ENCODE data around the gene PRKAB2.
"Not testable (repeated sequence)": the region's sequence is repeated elsewhere in the genome, so short reads cannot be mapped to it uniquely, and the experiment has no call there.

Gene PRKAB2

DNA sequence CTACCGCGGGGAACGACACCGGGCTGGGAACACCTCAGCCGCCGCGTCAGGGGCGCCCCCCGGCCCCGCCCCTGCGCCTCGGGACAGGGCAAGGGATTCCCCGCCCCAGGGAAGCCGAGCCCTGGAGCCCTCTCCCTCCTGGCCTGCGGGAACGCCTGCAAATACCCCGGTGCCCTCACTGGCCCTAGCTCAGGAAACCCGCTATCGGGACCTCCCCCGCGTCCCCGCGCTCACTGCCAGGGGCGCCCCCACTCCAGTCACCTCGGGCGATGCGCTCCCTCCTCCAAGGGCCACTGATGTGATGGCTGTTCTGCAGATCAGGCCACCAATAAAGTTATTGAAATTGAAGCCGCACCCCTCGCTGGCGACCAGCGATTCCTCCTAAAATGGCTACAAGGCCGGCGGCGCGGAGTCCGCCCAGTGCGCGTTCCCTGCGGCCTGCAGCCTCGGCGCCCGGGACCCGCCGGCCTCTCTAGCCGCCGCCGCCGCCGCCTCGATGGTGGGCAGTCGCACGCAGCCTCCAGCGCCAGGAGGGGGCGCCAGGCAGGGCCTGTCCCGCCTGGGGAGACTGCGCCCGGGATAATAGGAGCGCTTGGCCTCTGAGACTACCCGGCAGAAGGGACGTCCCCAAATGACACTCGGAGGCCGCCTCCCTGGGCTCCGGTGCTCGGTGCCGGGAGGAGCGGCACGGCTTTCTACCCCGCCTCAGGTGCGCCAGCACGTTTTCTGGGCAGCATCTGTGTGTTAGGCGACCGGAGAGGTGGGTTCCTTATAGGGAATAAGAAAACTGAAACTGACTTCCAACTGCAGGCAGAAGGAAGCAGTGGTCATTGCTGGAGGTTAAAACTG is at the start of gene PRKAB2:
PRKAB2 (minus strand) TSS at position 303 of the 849 bp plus-strand sequence. CDS start 326 bp downstream, outside the sequence.
- peak; percentile 78 for DNase-seq (ENCODE audit: low read depth)

DNA sequence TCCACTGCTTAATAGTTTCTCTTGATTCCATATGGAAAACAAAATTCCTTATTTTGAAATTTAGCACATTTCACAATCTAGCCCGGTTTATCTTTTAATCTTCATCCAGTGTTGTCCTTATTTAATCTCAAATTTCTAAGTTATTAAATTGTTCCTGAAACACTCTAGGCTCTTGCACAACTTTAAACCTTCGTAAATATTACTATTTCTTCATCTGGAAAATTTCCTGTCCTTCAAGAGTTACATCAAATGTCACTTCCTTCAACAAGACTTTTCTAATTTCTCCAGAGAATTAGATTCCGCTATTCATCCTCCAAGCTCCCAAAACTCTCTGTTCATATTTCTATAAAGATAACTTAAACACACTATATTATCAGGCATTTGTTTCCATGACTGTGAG is 46.3 kb upstream of the PRKAB2 start:
- no peak for DNase-seq (ENCODE audit: low read depth)

- no peak for DNase-seq (ENCODE audit: low read depth)
Measured at GRCh38 chr1:147217141-147217540, 44.9 kb upstream of the PRKAB2 start.

DNA sequence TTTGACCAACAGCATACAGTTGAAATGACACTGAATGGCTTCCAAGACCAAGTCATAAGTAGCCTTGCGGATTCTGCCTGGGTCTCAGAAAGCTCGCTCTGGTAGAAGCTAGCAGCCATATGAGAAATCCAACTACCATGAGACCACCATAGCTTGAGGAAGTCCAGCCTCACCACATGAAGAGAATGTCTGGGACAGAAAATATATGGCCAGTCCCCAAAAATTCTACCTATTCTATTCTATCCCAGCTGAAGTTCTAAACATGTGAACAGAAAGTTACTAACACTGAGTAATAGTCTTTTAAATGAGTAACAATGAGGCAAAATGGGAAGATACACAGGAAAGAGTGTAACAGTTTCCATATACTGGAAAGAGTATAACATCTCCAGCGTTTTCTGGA is 43.9 kb upstream of the PRKAB2 start:
- DNase-seq (ENCODE audit: low read depth), result no peak

DNA sequence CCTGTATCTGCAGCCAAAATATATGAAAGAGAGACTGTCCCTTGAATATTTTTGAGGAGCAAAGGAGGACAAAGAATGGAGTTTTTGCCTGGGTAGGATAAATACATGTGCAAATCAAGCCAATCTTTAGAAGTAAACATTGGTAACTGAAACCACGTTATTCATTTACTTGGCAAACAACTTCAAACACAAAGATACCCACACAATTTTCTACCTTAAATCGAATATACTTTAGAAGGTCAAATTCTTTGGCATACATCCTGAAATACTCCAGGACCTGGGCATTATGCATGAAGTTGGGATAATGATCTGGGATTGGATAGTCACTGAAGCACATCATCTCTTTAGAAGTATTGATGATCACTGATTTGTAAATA is 43.3 kb upstream of the PRKAB2 start:
- no peak for DNase-seq (ENCODE audit: low read depth)

- DNase-seq (ENCODE audit: low read depth), result no peak
Measured at GRCh38 chr1:147214842-147215539, 42.7 kb upstream of the PRKAB2 start.

DNA sequence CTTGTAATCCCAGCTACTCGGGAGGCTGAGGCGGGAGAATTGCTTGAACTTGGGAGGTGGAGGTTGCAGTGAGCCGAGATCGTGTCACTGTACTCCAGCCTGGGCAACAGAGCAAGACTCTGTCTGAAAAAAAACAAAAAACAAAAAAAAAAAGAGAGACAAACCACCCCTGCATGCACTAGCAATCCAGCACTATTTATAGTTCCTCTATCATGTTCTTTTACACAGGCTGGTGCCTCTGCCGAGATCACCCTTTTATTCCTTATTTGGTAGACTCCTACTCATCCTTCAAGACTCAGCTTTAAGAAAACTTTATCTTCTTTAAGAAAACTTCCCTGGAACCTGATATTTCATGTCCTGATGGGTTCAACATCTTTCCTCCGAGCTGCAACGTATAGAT is 42.1 kb upstream of the PRKAB2 start:
- no peak for DNase-seq (ENCODE audit: low read depth)

DNA sequence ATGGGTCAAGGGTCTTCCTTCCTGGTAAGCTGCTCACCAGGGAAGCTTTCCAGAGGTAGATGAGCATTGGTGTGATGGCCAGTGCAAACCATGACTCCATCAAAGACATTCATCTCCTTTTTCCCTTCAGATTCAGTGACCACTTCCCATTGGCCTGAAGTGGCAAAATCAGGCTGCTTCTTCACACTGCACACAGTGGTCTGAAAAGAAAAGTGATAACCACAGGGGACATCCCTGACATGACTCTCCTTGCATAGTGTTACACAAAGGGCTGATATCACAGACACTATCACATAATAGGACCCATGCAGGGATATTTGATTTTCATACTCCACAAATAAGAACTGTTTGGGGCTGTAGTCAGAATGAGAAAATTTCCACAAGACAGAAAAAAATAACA is 41.0 kb upstream of the PRKAB2 start:
- DNase-seq (ENCODE audit: low read depth), result no peak

- DNase-seq (ENCODE audit: low read depth), result no peak
Measured at GRCh38 chr1:147211577-147211976, 39.3 kb upstream of the PRKAB2 start.

DNA sequence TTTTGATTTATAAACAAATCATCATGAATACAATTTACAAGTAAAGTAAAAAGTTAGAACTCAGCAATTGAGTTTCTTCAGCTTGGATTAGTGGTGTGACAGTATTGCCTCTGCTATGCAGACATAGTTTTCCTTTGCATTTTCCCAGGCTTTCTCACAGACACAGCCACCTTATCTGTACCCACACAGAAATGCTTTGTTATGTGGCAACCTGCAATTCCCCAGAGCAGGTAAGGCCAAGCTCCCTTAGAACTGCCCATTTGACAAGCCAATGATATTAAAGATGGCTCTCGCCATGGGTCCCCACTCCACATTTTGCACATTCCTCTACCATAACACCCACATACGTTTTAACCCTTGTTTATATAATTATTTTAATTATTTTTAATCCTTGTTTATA is 38.7 kb upstream of the PRKAB2 start:
- DNase-seq (ENCODE audit: low read depth), result no peak

- no peak for DNase-seq (ENCODE audit: low read depth)
Measured at GRCh38 chr1:147209825-147210821, 37.9 kb upstream of the PRKAB2 start.

- no peak for DNase-seq (ENCODE audit: low read depth)
Measured at GRCh38 chr1:147208619-147209018, 36.3 kb upstream of the PRKAB2 start.

- DNase-seq (ENCODE audit: low read depth), result no peak
Measured at GRCh38 chr1:147207192-147207591, 34.9 kb upstream of the PRKAB2 start.

- DNase-seq (ENCODE audit: low read depth), result no peak
Measured at GRCh38 chr1:147204080-147204479, 31.8 kb upstream of the PRKAB2 start.

DNA sequence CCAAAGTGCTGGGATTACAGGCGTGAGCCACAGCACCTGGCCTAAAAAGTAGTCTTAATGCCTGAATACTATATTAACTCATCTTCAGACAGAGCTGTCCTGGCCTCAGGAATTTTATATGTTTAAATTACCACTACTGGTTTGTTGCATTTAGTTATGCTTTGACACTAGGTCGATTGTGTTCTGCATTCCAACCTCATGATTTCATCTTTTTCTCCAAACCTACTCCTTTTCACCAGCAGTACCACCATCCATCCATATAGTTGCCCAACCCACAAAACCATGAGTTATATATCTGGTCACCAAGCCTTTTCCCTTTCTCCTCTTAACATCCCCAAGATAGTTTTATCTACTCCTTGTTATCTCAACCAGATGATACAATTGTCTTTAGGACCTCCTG is 30.3 kb upstream of the PRKAB2 start:
- no peak for DNase-seq (ENCODE audit: low read depth)

DNA sequence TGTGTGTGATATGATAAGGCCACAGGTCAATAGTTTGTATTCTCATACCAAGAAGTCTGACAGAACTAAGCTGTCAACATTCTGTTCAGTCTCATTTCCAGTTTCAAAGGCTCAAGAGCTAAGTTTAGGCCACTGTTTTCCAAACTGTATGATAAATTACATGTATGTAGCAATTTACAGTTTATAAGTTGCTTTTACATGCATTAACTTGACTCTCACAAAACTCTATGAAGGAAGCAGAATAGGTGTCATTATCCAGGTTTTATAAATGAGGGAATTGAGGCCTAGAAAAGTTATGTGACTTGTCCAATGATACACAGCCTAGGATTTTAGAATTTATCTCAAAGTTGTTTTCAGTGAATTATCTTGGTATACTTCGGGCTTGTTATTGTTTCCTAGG is 29.5 kb upstream of the PRKAB2 start:
- no peak for DNase-seq (ENCODE audit: low read depth)

DNA sequence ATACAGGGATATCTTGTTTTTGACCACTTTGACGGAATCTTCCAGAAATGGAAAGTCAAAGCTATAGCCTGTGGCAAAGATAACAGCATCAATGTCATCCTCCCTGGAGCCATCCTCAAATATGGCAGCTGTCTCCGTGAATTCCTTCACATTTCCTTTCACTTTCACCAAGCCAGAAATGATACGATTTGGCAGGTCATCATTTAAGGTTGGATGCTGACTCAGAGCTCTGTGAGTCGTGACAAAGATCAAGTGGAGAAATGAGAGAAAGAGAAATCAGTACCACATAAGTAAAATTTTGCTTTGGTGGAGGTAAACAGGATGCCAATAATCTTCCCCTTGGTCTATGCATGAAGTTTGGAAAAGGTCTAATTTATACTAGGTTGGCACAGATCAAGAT is 29.0 kb upstream of the PRKAB2 start:
- no peak for DNase-seq (ENCODE audit: low read depth)

- not testable (repeated sequence) for DNase-seq (ENCODE audit: low read depth)
Measured at GRCh38 chr1:147197324-147197723, 25.1 kb upstream of the PRKAB2 start.

DNA sequence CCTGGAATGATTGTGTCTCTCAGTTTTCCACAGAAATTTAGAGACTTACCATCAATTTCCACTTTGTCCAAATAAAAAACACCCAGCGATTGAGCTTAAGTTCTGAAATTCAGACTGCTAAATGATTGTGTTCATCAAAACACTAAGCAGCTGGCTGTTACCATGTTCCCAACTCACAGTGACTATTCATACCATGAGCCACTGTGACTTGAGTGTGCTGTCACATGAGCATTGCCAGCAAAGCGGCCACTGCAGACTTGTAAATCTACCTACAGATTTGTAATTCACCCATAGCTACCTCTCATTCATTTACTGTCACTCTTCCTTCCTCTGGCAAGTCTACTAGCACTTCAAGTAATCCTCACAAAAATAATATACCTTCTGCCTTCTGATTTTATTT is 17.2 kb upstream of the PRKAB2 start:
- no peak for DNase-seq (ENCODE audit: low read depth)

- no peak for DNase-seq (ENCODE audit: low read depth)
Measured at GRCh38 chr1:147185432-147185831, 13.2 kb upstream of the PRKAB2 start.

- DNase-seq (ENCODE audit: low read depth), result no peak
Measured at GRCh38 chr1:147177611-147178380, 5.5 kb upstream of the PRKAB2 start.

All from activated gamma-delta T cell treated with anti-CD3 and anti-CD28 coated beads, Interleukin-2, amount 50 U/mL, for 16 hours (primary cell).